Endothelial cell of umbilical vein (primary cell): ENCODE measurements around the gene CNP.
"Not testable (repeated sequence)": the region's sequence is repeated elsewhere in the genome, so short reads cannot be mapped to it uniquely, and the experiment has no call there.

Experiments used
- EZH2 ChIP-seq: IDR thresholded peaks from 2 replicates; pipeline ENCODE4 v1.6.1; 2012; ENCODE audit warnings: borderline replicate concordance, low read depth, mild to moderate bottlenecking, moderate library complexity, low read length, inconsistent platforms; ENCODE audit not compliant: severe bottlenecking
- TF ChIP-seq, protein P1 (sequence below), 2 donors: IDR thresholded peaks; 1 replicate in 1 of 2; 2 replicates in 1 of 2; pipeline ENCODE4 v1.5.1; 2011; ENCODE audit warnings: low read length in 2 of 2, mild to moderate bottlenecking in 2 of 2, moderate library complexity in 2 of 2, control low read depth in 1 of 2, inconsistent platforms in 1 of 2, low read depth in 1 of 2; ENCODE audit not compliant: insufficient read depth in 1 of 2; ENCODE audit errors: extremely low read depth in 1 of 2

DNA sequence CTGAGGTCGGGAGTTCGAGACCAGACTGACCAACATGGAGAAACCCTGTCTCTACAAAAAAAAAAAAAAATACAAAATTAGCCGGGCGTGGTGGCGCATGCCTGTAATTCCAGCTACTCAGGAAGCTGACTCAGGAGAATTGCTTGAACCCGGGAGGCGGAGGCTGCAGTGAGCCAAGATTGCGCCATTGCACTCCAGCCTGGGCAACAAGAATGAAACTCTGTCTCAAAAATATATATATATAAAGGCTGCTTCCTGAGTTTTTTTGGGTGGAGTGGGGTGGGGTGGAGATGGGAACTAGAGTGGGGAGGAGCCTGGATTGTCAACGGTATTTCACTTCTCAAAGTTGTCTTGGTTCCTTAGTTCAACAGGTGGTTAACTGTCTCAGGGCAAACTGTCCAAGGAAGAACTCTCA, 43.7 kb downstream of the CNP start:
- TF ChIP-seq, protein P1, sequence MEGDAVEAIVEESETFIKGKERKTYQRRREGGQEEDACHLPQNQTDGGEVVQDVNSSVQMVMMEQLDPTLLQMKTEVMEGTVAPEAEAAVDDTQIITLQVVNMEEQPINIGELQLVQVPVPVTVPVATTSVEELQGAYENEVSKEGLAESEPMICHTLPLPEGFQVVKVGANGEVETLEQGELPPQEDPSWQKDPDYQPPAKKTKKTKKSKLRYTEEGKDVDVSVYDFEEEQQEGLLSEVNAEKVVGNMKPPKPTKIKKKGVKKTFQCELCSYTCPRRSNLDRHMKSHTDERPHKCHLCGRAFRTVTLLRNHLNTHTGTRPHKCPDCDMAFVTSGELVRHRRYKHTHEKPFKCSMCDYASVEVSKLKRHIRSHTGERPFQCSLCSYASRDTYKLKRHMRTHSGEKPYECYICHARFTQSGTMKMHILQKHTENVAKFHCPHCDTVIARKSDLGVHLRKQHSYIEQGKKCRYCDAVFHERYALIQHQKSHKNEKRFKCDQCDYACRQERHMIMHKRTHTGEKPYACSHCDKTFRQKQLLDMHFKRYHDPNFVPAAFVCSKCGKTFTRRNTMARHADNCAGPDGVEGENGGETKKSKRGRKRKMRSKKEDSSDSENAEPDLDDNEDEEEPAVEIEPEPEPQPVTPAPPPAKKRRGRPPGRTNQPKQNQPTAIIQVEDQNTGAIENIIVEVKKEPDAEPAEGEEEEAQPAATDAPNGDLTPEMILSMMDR (IDR thresholded peaks at IDR 0.05; ENCODE audit: extremely low read depth in 1 of 2, insufficient read depth in 1 of 2, low read depth in 1 of 2, low read length in 2 of 2) = not testable (repeated sequence)
- TF ChIP-seq EZH2 = not testable (repeated sequence)
